Right cardiac atrium (tissue), 5 donors: ENCODE measurements around the gene KCNG2. TPM values are rescaled to one million over a fixed set of nuclear protein-coding genes. Genes with fewer than 3 reads are reported as not detected.

Experiments used
- ATAC-seq, 2 donors: fragments of 200-7000 bp; cut with Tn5 transposase; one replicate each; pipeline versions ENCODE4 v1.8.0 to v1.9.1; 2020; ENCODE audit warnings: moderate library complexity in 2 of 2, mild to moderate bottlenecking in 1 of 2
- DNase-seq, 3 donors: peaks; one replicate each; pipeline ENCODE4 v3.0.0-alpha.2; 2020
- H3K27ac ChIP-seq: one replicate; pipeline ENCODE4 v1.5.1; 2013; ENCODE audit warnings: mild to moderate bottlenecking, low read length, control low read depth, moderate library complexity
- H3K27me3 ChIP-seq: one replicate; pipeline ENCODE4 v1.6.1; 2013; ENCODE audit not compliant: control insufficient read depth, insufficient read depth
- H3K4me1 ChIP-seq: one replicate; pipeline ENCODE4 v1.6.1; 2013; ENCODE audit warnings: low read length; ENCODE audit not compliant: control insufficient read depth, insufficient read depth
- H3K4me3 ChIP-seq: one replicate; pipeline ENCODE4 v1.5.1; 2013; ENCODE audit warnings: low read length, control low read depth
- H3K9me3 ChIP-seq: one replicate; pipeline ENCODE4 v1.6.1; 2013; ENCODE audit warnings: low read length; ENCODE audit not compliant: control insufficient read depth
- WGBS: extraction: QIAGEN DNeasy Blood & Tissue Kit; methylation state at CpG from one replicate; pipeline ENCODE4 v1.1.7; 2013; 5-methylcytosine and 5-hydroxymethylcytosine counted together
- intact Hi-C, 4 donors: fragments of 100-400 bp; cut with DNase I; formaldehyde crosslinking; loops; one replicate each; pipeline versions ENCODE4 v1.11.0 to v1.14.0; 2022 to 2023
- polyA plus RNA-seq: library from polyadenylated mRNA; stranded (reverse); fragments of 200-250 nt; gene quantifications from one replicate; pipeline ENCODE4 v1.2.3, GENCODE V29; 2013
- total RNA-seq, 4 donors: library from RNA; stranded (reverse); fragmentation: NEBNext Ultra II Directional; extraction: Animal tissue kit (Norgen Biotek cat#: 25700); gene quantifications; one replicate each; pipeline ENCODE4 v1.2.1, GENCODE V29; 2021
- donor health status: healthy with polysubstance abuse.
- donor health status: DM: no; HTN: yes; CAD: no.
- donor health status: DM: no; HTN: no; CAD: no.
- donor health status: DM: no; HTN: yes; CAD: no; lungs with severe emphysema.
- donor health status: DM: yes; HTN: yes; CAD: no.

Gene KCNG2
- total and polyA plus RNA-seq, 5 donors = 0.15 to 0.37 TPM; not detected in 3

DNA sequence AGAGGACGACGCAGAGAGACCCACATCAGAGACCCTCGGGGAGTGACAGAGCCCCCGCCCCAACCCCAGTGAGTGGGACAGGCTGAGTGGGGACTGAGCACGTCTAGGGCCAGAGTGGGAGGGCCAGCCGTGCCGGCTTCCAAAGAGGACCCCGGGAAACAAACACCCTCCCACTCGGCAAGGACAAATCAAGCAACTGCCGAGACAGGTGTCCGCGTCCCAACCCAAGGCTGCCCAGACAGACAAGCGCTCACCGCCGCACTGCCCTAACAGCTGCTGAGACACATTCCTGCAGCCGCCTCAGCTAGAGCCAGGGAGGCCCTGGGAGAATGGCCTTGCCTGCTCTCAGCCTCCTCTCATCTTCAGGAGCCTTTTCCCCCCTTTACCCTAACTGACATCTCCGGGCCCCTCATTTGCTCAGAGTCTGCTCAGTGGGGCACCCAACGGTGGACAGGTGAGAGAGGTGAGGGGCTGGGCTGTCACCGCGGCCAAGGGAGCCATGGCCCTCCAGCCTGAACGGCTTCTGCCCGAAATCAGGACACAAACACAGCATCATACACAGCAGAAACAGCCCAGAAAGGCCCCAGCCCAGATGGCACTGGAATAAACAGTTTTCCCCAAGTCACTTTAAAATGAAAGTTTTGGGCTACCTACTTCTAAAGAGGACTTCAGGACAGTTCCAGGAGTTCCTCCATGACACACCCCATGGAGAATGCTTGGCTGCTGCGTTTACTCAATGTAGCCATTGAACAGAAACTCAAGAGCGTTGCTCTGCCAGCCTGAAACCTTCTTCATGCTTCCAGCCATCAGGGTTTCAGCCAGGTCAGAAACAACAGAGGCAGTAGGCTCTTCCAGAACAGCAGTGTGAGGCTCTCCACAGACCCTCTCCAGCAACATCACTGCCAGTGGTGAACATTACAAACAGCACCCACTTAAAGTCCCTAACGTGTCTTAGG lies 130.1 kb downstream of the KCNG2 start:
- ATAC-seq = no peak
- Histone ChIP-seq H3K27ac (no peak overlapping the region), H3K27me3 (no peaks in the 10 kb centered on the region), H3K4me1 (peaks cover 3% of the 10 kb centered on the region), H3K4me3 (no peak overlapping the region), H3K9me3 (no peaks in the 10 kb centered on the region)
- intact Hi-C loops = loop anchor here in 1 of 4 donors (10.0 kb wide), 1 partner anchor 217 kb away; no protein-coding TSS in a partner anchor
- 94% methylated on average over 25 of the region's 25 CpGs for WGBS
- DNase-seq = peak in 1 of 3 donors; percentile 8

GRCh38 chr18:79928563-79928960 lies 130.8 kb downstream of the KCNG2 start:
- no peaks in the 10 kb centered on the region for H3K9me3 ChIP-seq
- DNase-seq = peak in 2 of 3 donors; percentile 6 to 7
- intact Hi-C loops = loop anchor here in 1 of 4 donors (10.0 kb wide), 1 partner anchor 216 kb away; no protein-coding TSS in a partner anchor
- H3K4me3 ChIP-seq = no peak overlapping the region
- WGBS = over 99% methylated on average over 9 of the region's 9 CpGs
- H3K27me3 ChIP-seq = no peaks in the 10 kb centered on the region
- no peak overlapping the region for H3K27ac ChIP-seq
- H3K4me1 ChIP-seq = peaks cover 3% of the 10 kb centered on the region
- no peak for ATAC-seq

DNA sequence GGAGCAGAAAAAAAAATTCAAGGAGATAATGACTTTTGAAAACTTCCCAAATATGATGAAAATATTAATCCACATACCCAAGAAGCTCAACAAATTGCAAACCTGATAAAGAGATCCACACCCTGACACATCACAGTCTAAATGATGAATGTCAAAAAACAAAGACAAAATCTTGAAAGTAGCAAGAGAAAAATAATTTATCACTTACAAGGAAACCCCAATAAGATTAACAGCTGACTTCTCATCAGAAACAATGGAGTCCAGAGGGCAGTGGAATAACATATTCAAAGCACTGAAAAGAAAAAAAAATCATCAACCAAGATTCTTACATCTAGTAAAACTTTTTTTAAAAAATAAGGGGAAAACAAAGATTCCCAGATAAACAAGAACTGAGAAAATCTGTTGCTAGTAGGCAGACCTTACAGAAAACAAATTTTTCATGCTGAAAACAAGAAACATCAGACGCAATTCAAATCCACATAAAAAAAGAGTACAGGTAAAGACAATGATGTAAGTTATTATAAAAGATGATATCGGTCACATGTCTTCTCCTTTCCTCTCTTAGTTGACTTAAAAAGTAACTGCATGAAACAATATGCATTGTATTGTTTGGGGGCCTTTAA lies 132.4 kb downstream of the KCNG2 start:
- ATAC-seq = no peak
- Histone ChIP-seq H3K27ac (no peak overlapping the region), H3K4me1 (peaks cover 3% of the 10 kb centered on the region), H3K27me3 (no peaks in the 10 kb centered on the region), H3K9me3 (no peaks in the 10 kb centered on the region), H3K4me3 (no peak overlapping the region)
- DNase-seq = no peak
- WGBS = 98% methylated on average over 2 of the region's 2 CpGs
- intact Hi-C loops = no loop called here

DNA sequence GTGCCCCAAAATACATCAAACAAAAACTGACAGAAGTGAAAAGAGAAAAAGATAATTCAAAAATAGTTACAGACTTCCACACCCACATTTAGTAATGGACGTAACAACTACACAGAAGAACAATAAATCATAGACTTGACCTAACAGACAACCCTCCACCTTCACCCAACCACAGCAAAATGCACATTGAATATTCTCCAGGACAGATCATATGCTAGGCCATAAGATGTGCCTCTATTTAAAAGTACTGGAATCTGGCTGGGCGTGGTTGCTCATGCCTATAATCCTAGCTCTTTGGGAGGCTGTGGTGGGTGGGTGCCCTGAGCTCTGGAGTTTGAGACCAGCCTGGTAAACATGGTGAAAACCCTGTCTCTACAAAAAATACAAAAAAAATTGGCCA lies 133.7 kb downstream of the KCNG2 start:
- H3K27ac ChIP-seq = no peak overlapping the region
- WGBS = over 99% methylated on average over 2 of the region's 2 CpGs
- H3K4me1 ChIP-seq = peaks cover 3% of the 10 kb centered on the region
- H3K27me3 ChIP-seq = no peaks in the 10 kb centered on the region
- no peaks in the 10 kb centered on the region for H3K9me3 ChIP-seq
- H3K4me3 ChIP-seq = no peak overlapping the region
- ATAC-seq = no peak
- intact Hi-C loops = no loop called here
- peak in 1 of 3 donors; percentile 2 for DNase-seq

DNA sequence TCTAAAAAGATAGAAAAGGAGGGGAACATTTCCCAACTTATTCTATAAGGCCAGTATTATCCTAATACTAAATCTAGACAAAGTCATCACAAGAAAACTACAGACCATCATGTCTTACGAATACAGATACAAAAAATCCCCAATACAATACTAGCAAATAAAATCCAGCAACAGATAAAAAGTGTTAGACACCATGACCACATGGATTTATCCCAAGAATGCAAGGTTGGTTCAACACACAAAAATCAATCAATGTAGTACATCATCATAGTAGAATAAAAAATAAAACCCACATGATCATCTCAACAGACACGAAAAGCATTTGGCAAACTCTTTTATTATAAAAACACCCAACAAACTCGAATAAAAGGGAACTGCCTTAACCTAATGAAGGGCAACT lies 135.2 kb downstream of the KCNG2 start:
- no peak overlapping the region for H3K27ac ChIP-seq

DNA sequence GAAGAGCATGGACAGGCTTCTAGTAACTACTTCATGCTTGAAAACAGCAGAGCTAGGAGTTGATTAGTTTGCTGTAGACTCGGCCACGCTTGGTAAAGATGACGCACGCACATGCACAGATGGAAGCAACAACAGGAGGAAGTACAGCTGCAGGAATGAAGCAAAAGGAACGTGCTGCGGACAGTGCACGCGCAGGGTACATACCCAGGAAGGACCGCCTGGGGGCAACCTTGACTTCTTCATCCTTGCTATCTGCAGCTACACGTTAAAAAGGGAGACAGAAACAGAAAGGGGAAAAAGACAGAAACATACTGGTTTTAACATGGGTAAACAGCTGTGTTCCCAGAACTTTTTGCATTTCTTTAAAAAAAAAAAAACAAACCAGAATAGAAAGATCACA lies 136.0 kb downstream of the KCNG2 start:
- no peak overlapping the region for H3K4me3 ChIP-seq
- ATAC-seq = peak; percentile 37 to 58
- peak in 1 of 3 donors; percentile 16 for DNase-seq

More for the DNA sequence above, 135.2 kb downstream of the KCNG2 start:
- peaks cover 3% of the 10 kb centered on the region for H3K4me1 ChIP-seq
- no peak overlapping the region for H3K4me3 ChIP-seq
- H3K9me3 ChIP-seq = no peaks in the 10 kb centered on the region
- no peaks in the 10 kb centered on the region for H3K27me3 ChIP-seq
- no peak for DNase-seq
- WGBS = 97% methylated on average over 3 of the region's 3 CpGs
- intact Hi-C loops = no loop called here
- ATAC-seq = no peak

GRCh38 chr18:79934311-79935097 lies 136.8 kb downstream of the KCNG2 start:
- 52% methylated on average over 8 of the region's 8 CpGs for WGBS
- ATAC-seq = peak; percentile 90 to 94
- Histone ChIP-seq H3K4me1 (peaks cover 3% of the 10 kb centered on the region), H3K9me3 (no peaks in the 10 kb centered on the region), H3K27me3 (no peaks in the 10 kb centered on the region), H3K27ac (peak overlapping the region; percentile 39), H3K4me3 (no peak overlapping the region)
- DNase-seq = peak; percentile 45 to 77 (median 72)
- intact Hi-C loops = no loop called here

More for the DNA sequence above, 136.0 kb downstream of the KCNG2 start:
- intact Hi-C loops = no loop called here
- peaks cover 3% of the 10 kb centered on the region for H3K4me1 ChIP-seq
- 74% methylated on average over 10 of the region's 10 CpGs for WGBS
- H3K9me3 ChIP-seq = no peaks in the 10 kb centered on the region
- no peaks in the 10 kb centered on the region for H3K27me3 ChIP-seq
- no peak overlapping the region for H3K27ac ChIP-seq

DNA sequence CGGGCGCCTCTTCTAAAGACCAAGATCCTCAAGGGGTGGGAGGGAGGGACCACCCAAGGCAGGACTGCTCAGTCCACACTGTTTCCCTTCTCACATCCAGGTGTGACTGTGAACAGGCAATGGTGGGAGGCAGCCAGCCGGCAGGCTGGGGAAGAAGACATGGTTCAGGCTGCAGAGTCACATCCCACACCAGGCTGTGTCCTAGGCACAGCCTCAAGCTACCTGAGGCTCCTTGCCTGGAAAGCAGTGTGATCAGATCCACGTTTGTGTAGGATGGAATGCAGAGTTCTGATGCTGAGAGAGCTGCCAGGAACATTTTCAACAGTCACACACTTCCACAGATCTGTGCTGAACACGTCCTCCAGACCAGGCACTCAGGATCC lies 137.4 kb downstream of the KCNG2 start:
- DNase-seq (peak in 1 of 3 donors; percentile 2), ATAC-seq (no peak)
- H3K4me3 ChIP-seq = no peak overlapping the region
- H3K27ac ChIP-seq = no peak overlapping the region
- intact Hi-C loops = no loop called here
- H3K27me3 ChIP-seq = no peaks in the 10 kb centered on the region
- H3K4me1 ChIP-seq = peaks cover 3% of the 10 kb centered on the region
- WGBS = 86% methylated on average over 5 of the region's 5 CpGs
- H3K9me3 ChIP-seq = no peaks in the 10 kb centered on the region

DNA sequence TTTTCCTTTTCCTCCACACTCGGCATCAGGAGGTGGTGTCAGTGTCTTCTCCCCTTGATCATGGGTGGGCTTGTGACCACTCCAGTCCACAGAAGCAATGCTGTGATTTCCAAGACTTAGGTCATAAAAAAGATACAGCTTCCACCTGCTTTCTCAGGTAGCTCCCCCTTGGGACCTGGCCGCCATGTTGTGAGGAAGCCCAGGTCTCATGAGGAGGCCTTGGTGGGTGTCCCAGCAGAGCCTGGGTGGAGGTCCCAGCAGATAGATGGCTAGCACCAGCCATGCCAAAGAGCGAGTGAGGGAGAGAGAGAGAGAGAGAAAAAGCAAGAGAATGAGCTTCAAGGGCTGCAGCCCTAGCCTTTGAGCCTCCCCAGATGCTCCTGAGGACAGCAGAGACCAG lies 137.8 kb downstream of the KCNG2 start:
- intact Hi-C loops = no loop called here
- Histone ChIP-seq H3K27me3 (no peaks in the 10 kb centered on the region), H3K4me3 (no peak overlapping the region), H3K4me1 (peaks cover 3% of the 10 kb centered on the region), H3K27ac (no peak overlapping the region), H3K9me3 (no peaks in the 10 kb centered on the region)
- DNase-seq (peak in 1 of 3 donors; percentile 5), ATAC-seq (no peak)
- 97% methylated on average over 3 of the region's 3 CpGs for WGBS

DNA sequence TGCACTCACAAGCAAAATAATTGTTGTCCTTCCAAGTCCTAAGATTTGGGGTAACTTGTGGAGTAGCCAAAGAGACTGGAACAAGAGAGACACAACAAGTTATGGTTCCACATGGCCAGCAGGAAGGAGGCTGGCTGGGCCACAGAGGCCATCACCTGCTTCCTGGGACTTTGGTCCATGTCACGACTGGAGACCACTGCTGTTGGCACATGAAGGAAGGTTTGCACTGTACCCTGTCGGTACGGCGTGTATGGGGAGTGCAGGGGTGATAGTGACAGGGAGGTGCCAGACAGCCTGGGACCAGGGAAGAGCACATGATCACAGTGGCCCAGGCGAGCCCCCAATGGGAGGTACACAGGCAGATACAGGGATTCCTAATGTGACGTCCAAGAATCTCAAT lies 138.2 kb downstream of the KCNG2 start:
- H3K27me3 ChIP-seq = no peaks in the 10 kb centered on the region
- intact Hi-C loops = no loop called here
- DNase-seq = no peak
- 98% methylated on average over 6 of the region's 6 CpGs for WGBS
- H3K4me3 ChIP-seq = no peak overlapping the region
- no peaks in the 10 kb centered on the region for H3K9me3 ChIP-seq
- peaks cover 3% of the 10 kb centered on the region for H3K4me1 ChIP-seq
- no peak overlapping the region for H3K27ac ChIP-seq
- ATAC-seq = no peak
